Cardiac fibroblast (primary cell): Measurements from ENCODE around the gene SNX7.

ENCODE experiments used
- DNase-seq, 2 donors: peaks; one replicate each; pipeline versions ENCODE4 v3.0.0 to v3.0.0-alpha.2; 2010; ENCODE audit warnings: low read depth in 2 of 2
- H3K4me3 ChIP-seq, 2 donors: replicated peaks in 1 of 2; 1 replicate in 1 of 2; 2 replicates in 1 of 2; pipeline ENCODE4 v1.5.1; 2011; ENCODE audit warnings: low read depth in 2 of 2, low read length in 2 of 2, mild to moderate bottlenecking in 2 of 2, moderate library complexity in 1 of 2
- CTCF ChIP-seq: IDR thresholded peaks from one replicate; pipeline ENCODE4 v1.5.1; 2011; ENCODE audit warnings: low read depth, mild to moderate bottlenecking, low read length, inconsistent platforms

Gene SNX7

GRCh38 chr1:98674075-98674781 is 12.7 kb downstream of the SNX7 start:
- no peak for TF ChIP-seq CTCF
- peak; percentile 41 to 75 for DNase-seq
- H3K4me3 ChIP-seq: no peak overlapping the region

- TF ChIP-seq CTCF: no peak
- no peak for DNase-seq
- H3K4me3 ChIP-seq: no peak overlapping the region
These were observed 13.8 kb downstream of the SNX7 start for GRCh38 chr1:98675282-98675681.

GRCh38 chr1:98677288-98677687 is 15.8 kb downstream of the SNX7 start:
- TF ChIP-seq CTCF: no peak

GRCh38 chr1:98681812-98682211 is 20.3 kb downstream of the SNX7 start:
- no peak for TF ChIP-seq CTCF
- H3K4me3 ChIP-seq: no peak overlapping the region
- no peak for DNase-seq

More at GRCh38 chr1:98677288-98677687, 15.8 kb downstream of the SNX7 start:
- no peak overlapping the region for H3K4me3 ChIP-seq
- peak in 1 of 2 donors; percentile 75 for DNase-seq

GRCh38 chr1:98688110-98688739 is 26.7 kb downstream of the SNX7 start:
- H3K4me3 ChIP-seq: no peak overlapping the region
- TF ChIP-seq CTCF: no peak
- no peak for DNase-seq

GRCh38 chr1:98690576-98690975 is 29.1 kb downstream of the SNX7 start:
- no peak for TF ChIP-seq CTCF
- no peak for DNase-seq
- H3K4me3 ChIP-seq: no peak overlapping the region
